ENCODE results near the gene DCHS1.

Gene DCHS1

GRCh38 chr11:6629892-6630631 is 25.5 kb downstream of the DCHS1 start:
- peak overlapping the region; percentile 43 for H3K4me3 ChIP-seq (ENCODE audit: low read depth, low read length)

- H3K4me3 ChIP-seq (ENCODE audit: low read depth, low read length) = no peak overlapping the region
These were observed 26.1 kb downstream of the DCHS1 start for GRCh38 chr11:6629573-6629891.

- H3K4me3 ChIP-seq (ENCODE audit: low read depth, low read length) = no peak overlapping the region
These were observed 27.1 kb downstream of the DCHS1 start for GRCh38 chr11:6628526-6628925.

- no peak overlapping the region for H3K4me3 ChIP-seq (ENCODE audit: low read depth, low read length)
These were observed 27.8 kb downstream of the DCHS1 start for GRCh38 chr11:6627762-6628241.

GRCh38 chr11:6626971-6627761 is 28.4 kb downstream of the DCHS1 start:
- no peak overlapping the region for H3K4me3 ChIP-seq (ENCODE audit: low read depth, low read length)

- no peak overlapping the region for H3K4me3 ChIP-seq (ENCODE audit: low read depth, low read length)
These were observed 29.7 kb downstream of the DCHS1 start for GRCh38 chr11:6625832-6626420.

- H3K4me3 ChIP-seq (ENCODE audit: low read depth, low read length) = no peak overlapping the region
These were observed 30.3 kb downstream of the DCHS1 start for GRCh38 chr11:6625156-6625831.

- H3K4me3 ChIP-seq (ENCODE audit: low read depth, low read length) = no peak overlapping the region
These were observed 31.9 kb downstream of the DCHS1 start for GRCh38 chr11:6623391-6624363.

- no peak overlapping the region for H3K4me3 ChIP-seq (ENCODE audit: low read depth, low read length)
These were observed 33.1 kb downstream of the DCHS1 start for GRCh38 chr11:6622261-6623171.

- H3K4me3 ChIP-seq (ENCODE audit: low read depth, low read length) = no peak overlapping the region
These were observed 33.8 kb downstream of the DCHS1 start for GRCh38 chr11:6621711-6622211.

- H3K4me3 ChIP-seq (ENCODE audit: low read depth, low read length) = no peak overlapping the region
These were observed 35.0 kb downstream of the DCHS1 start for GRCh38 chr11:6620636-6621035.

- peak within 1 kb of the TSS; percentile 92 for H3K4me3 ChIP-seq (ENCODE audit: low read depth, low read length)
These were observed 36.4 kb downstream of the DCHS1 start, which contains the start of gene TPP1 for GRCh38 chr11:6619004-6619745. TSS of gene TPP1 (minus strand) at chr11:6619422. CDS start at chr11:6619400, 22 bp downstream.

GRCh38 chr11:6618117-6619003 is 37.2 kb downstream of the DCHS1 start:
- peak overlapping the region; percentile 92 for H3K4me3 ChIP-seq (ENCODE audit: low read depth, low read length)

- no peak overlapping the region for H3K4me3 ChIP-seq (ENCODE audit: low read depth, low read length)
These were observed 38.3 kb downstream of the DCHS1 start for GRCh38 chr11:6617315-6617781.

GRCh38 chr11:6616596-6617250 is 38.9 kb downstream of the DCHS1 start:
- H3K4me3 ChIP-seq (ENCODE audit: low read depth, low read length) = no peak overlapping the region

GRCh38 chr11:6615882-6616585 is 39.6 kb downstream of the DCHS1 start:
- no peak overlapping the region for H3K4me3 ChIP-seq (ENCODE audit: low read depth, low read length)

Data from iPS-11a (cell line).